Measurements from ENCODE around the gene TTC23. TPM values are rescaled to one million over a fixed set of nuclear protein-coding genes. Genes with fewer than 3 reads are reported as not detected.
"Not testable (repeated sequence)": the region's sequence is repeated elsewhere in the genome, so short reads cannot be mapped to it uniquely, and the experiment has no call there.

Gene TTC23
- total and polyA plus RNA-seq, 8 donors = 3.8 to 75.3 (median 14.8) TPM

DNA sequence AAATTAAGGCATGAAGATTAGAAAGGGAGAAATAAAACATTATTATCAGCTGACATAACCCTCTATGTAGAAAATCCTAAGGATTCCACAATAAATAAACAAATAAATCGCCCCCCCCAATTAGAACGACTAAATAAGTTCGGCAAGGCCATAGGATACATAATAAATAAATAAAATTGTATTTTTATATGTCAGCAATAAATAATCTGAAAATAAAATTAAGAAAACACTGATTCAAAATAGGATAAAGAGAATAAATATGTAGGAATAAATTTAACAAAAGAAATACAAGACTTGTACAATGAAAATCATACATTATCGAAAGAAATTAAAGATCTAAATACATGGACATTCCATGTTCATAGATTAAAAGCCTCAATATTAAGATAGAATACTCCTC is 5.1 kb downstream of the TTC23 start:
- Histone ChIP-seq H3K27ac (no peak overlapping the region), H3K27me3 (no peaks in the 10 kb centered on the region), H3K36me3 (peaks cover 0 to 27% (median 22%) of the 10 kb centered on the region in 4 donors), H3K4me1 (peaks cover 9 to 32% (median 14%) of the 10 kb centered on the region in 4 donors), H3K9me3 (no peaks in the 10 kb centered on the region), H3K4me3 (no peak overlapping the region)
- WGBS, 5 donors = 88 to 94% (median 92%) methylated on average over 4 of the region's 4 CpGs
- intact Hi-C loops (cut with DNase I; ENCODE audit: low total_unique reads) = no loop called here
- TF ChIP-seq EP300 (IDR thresholded peaks at IDR 0.05) (no peak), POLR2AphosphoS5 (IDR thresholded peaks at IDR 0.05) (no peak), POLR2A (IDR thresholded peaks at IDR 0.05) (no peak)
- TF ChIP-seq, protein P1, sequence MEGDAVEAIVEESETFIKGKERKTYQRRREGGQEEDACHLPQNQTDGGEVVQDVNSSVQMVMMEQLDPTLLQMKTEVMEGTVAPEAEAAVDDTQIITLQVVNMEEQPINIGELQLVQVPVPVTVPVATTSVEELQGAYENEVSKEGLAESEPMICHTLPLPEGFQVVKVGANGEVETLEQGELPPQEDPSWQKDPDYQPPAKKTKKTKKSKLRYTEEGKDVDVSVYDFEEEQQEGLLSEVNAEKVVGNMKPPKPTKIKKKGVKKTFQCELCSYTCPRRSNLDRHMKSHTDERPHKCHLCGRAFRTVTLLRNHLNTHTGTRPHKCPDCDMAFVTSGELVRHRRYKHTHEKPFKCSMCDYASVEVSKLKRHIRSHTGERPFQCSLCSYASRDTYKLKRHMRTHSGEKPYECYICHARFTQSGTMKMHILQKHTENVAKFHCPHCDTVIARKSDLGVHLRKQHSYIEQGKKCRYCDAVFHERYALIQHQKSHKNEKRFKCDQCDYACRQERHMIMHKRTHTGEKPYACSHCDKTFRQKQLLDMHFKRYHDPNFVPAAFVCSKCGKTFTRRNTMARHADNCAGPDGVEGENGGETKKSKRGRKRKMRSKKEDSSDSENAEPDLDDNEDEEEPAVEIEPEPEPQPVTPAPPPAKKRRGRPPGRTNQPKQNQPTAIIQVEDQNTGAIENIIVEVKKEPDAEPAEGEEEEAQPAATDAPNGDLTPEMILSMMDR (IDR thresholded peaks at IDR 0.05) = no peak
- no peak for DNase-seq

DNA sequence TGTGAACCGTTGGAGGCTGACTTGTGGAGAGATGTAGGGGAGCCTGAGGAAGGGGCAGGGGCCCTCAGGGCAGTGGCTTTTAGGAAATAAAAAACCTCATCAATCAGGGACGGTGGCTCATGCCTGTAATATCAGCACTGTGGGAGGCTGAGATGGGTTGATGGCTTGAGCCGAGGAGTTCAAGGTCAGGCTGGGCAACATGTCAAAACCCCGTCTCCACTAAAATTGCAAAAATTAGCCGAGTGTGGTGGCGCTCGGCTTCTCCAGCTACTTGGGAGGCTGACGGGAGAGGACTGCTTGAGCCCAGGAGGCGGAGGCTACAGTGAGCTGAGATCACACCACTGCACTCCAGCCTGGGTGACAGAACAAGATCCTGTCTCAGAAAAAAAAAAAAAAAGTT is 7.6 kb downstream of the TTC23 start:
- no peak for TF ChIP-seq POLR2AphosphoS5 (IDR thresholded peaks at IDR 0.05)
- H3K4me3 ChIP-seq = no peak overlapping the region
- H3K27me3 ChIP-seq = no peaks in the 10 kb centered on the region
- DNase-seq = no peak
- no peak overlapping the region for H3K27ac ChIP-seq
- H3K9me3 ChIP-seq = no peaks in the 10 kb centered on the region
- H3K4me1 ChIP-seq = peaks cover 0 to 9% (median 2%) of the 10 kb centered on the region in 4 donors
- 91 to 95% (median 93%) methylated on average over 9 of the region's 9 CpGs for WGBS, 5 donors
- intact Hi-C loops (cut with DNase I; ENCODE audit: low total_unique reads) = no loop called here
- peaks cover 0 to 45% (median 27%) of the 10 kb centered on the region in 4 donors for H3K36me3 ChIP-seq

DNA sequence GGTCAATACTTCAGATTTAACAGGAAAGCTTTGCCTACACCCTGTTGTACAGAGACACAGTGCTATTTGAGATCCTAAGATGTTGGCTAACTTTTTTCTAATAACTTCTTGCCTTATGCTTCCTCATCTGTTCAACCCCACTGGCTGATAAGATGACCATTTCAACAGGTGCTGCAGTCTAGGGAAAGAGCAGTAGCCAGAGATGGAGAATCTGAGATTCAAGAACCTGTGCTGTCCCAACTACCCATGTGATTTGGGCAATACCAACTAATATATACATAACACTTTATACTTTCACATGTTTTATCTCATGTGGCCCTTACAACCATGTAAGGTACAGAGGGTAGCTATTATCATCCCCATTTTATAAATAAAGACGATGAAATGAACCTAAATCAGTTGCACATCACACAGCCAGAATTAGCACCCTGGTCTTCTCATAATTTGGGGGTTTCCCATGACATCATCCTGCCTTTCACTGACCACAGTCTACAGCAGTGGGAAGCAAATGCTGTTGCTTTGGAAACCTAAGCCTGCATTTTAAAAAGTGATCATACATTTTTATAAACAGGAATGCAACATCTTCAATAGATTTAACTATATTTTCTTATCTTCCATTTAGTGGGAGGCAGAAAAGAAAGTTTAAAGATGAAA is 9.7 kb downstream of the TTC23 start:
- no peak for DNase-seq
- Histone ChIP-seq H3K4me1 (no peaks in the 10 kb centered on the region), H3K4me3 (no peak overlapping the region), H3K36me3 (peaks cover 0 to 53% (median 27%) of the 10 kb centered on the region in 4 donors), H3K9me3 (no peaks in the 10 kb centered on the region), H3K27ac (no peak overlapping the region), H3K27me3 (no peaks in the 10 kb centered on the region)
- 75 to 84% (median 79%) methylated on average over 1 of the region's 1 CpG for WGBS, 5 donors
- intact Hi-C loops (cut with DNase I; ENCODE audit: low total_unique reads) = no loop called here
- TF ChIP-seq POLR2AphosphoS5 (IDR thresholded peaks at IDR 0.05) (no peak), POLR2A (IDR thresholded peaks at IDR 0.05) (no peak), EP300 (IDR thresholded peaks at IDR 0.05) (no peak)
- TF ChIP-seq, protein P1 (IDR thresholded peaks at IDR 0.05) = no peak

DNA sequence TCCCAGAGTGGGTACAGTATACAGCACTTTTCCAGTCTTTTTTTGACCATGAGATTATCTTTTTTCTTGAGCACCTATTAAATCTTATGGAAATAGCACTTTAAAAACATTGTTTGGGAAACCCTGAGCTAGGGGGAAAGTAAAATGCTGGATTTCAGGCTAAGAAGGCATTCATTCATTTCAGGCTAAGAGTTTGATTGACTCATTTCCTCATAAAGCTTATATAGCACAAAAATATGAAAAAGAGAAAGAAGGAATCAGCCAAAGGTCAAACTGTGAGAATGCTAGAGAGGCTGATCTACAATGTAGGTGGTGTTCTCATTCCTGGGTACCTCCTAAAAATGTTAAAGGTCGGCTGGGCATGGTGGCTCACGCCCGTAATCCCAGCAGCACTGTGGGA is 10.5 kb downstream of the TTC23 start:
- no peaks in the 10 kb centered on the region for H3K27me3 ChIP-seq
- WGBS, 5 donors = 91 to 100% (median 95%) methylated on average over 3 of the region's 3 CpGs
- no peaks in the 10 kb centered on the region for H3K9me3 ChIP-seq
- no peak for DNase-seq
- H3K27ac ChIP-seq = no peak overlapping the region
- intact Hi-C loops (cut with DNase I; ENCODE audit: low total_unique reads) = no loop called here
- H3K36me3 ChIP-seq = peaks cover 0 to 56% (median 28%) of the 10 kb centered on the region in 4 donors
- no peaks in the 10 kb centered on the region for H3K4me1 ChIP-seq
- TF ChIP-seq POLR2AphosphoS5 (IDR thresholded peaks at IDR 0.05) = no peak
- no peak for TF ChIP-seq EP300 (IDR thresholded peaks at IDR 0.05)
- no peak for TF ChIP-seq POLR2A (IDR thresholded peaks at IDR 0.05)
- TF ChIP-seq, protein P1 (IDR thresholded peaks at IDR 0.05) = no peak
- no peak overlapping the region for H3K4me3 ChIP-seq

DNA sequence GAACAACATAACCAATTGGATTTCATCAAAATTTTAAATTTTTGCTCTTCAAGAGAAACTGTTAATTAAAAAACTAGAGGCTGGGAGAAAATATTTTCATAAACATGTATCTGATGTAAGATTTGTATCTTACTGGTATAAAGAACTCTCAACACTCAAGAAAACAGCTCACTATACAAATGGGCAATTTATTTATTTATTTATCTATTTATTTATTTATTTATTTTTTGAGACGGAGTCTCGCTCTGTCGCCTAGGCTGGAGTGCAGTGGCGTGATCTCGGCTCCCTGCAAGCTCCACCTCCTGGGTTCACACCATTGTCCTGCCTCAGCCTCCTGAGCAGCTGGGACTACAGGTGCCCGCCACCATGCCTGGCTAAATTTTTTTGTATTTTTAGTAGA is 15.2 kb downstream of the TTC23 start:
- H3K4me1 ChIP-seq; H3K27me3 ChIP-seq; H3K4me3 ChIP-seq; DNase-seq; H3K9me3 ChIP-seq; intact Hi-C loops (cut with DNase I; ENCODE audit: low total_unique reads); H3K27ac ChIP-seq: not testable (repeated sequence)
- H3K36me3 ChIP-seq = peaks cover 0 to 34% (median 10%) of the 10 kb centered on the region in 4 donors
- 94 to 99% (median 96%) methylated on average over 6 of the region's 6 CpGs for WGBS, 5 donors
